Cardiac muscle cell (in vitro differentiated cells and primary cell): Measurements from ENCODE around the gene HSF2. TPM values are rescaled to one million over a fixed set of nuclear protein-coding genes. Genes with fewer than 3 reads are reported as not detected.

ENCODE experiments used
- DNase-seq, 2 donors: peaks; one replicate each; pipeline versions ENCODE4 v3.0.0 to v3.0.0-alpha.2; 2010 to 2017; ENCODE audit warnings: low read depth in 1 of 2, low spot score in 1 of 2
- H3K27ac ChIP-seq: fragments of 200-600 bp; sonication (generic); 2 replicates; pipeline ENCODE4 v1.5.1; 2016
- H3K27me3 ChIP-seq: fragments of 200-600 bp; sonication (generic); 2 replicates; pipeline ENCODE4 v1.6.0; 2016; ENCODE audit warnings: control low read depth
- H3K36me3 ChIP-seq: fragments of 200-600 bp; sonication (generic); 2 replicates; pipeline ENCODE4 v1.5.1; 2016; ENCODE audit warnings: control low read depth
- H3K4me1 ChIP-seq: fragments of 200-600 bp; sonication (generic); 2 replicates; pipeline ENCODE4 v1.8.1; 2017; ENCODE audit warnings: low read depth, mild to moderate bottlenecking, mixed run types
- H3K4me3 ChIP-seq: fragments of 200-600 bp; sonication (generic); 2 replicates; pipeline ENCODE4 v1.5.1; 2016; ENCODE audit warnings: mild to moderate bottlenecking
- H3K9me3 ChIP-seq: fragments of 200-600 bp; sonication (generic); 2 replicates; pipeline ENCODE4 v1.5.1; 2017; ENCODE audit warnings: low read depth, mild to moderate bottlenecking, control low read depth
- CTCF ChIP-seq: IDR thresholded peaks from 2 replicates; pipeline ENCODE4 v1.5.1; 2012; ENCODE audit warnings: low read depth, mild to moderate bottlenecking, low read length
- polyA plus RNA-seq: library from polyadenylated mRNA; unstranded; fragments of >200 nt; fragmentation: Nextera tagmentation; extraction: Ambion mirVana; gene quantifications from 2 replicates; pipeline ENCODE4 v1.2.1, GENCODE V29; 2016
- total RNA-seq: library from RNA; depleted of rRNA; stranded (reverse); fragments of >200 nt; gene quantifications from 2 replicates; pipeline ENCODE4 v1.2.3, GENCODE V29; 2016

HSF2 gene
- total and polyA plus RNA-seq, 2 experiments from 2014 or later: 42.0 to 72.3 TPM

- TF ChIP-seq CTCF: no peak
- H3K27me3 ChIP-seq: peaks cover 4% of the 10 kb centered on the region
- DNase-seq: no peak
- no peaks in the 10 kb centered on the region for H3K36me3 ChIP-seq
- H3K4me3 ChIP-seq: no peak overlapping the region
- H3K9me3 ChIP-seq: no peaks in the 10 kb centered on the region
- H3K27ac ChIP-seq: no peak overlapping the region
- no peaks in the 10 kb centered on the region for H3K4me1 ChIP-seq
These were observed 23.2 kb upstream of the HSF2 start for GRCh38 chr6:122376246-122376645.

- Histone ChIP-seq H3K36me3 (no peaks in the 10 kb centered on the region), H3K27me3 (peaks cover 47% of the 10 kb centered on the region)
These were observed 17.8 kb upstream of the HSF2 start for GRCh38 chr6:122381494-122382265.

GRCh38 chr6:122385857-122386612, 13.4 kb upstream of the HSF2 start:
- DNase-seq: no peak
- Histone ChIP-seq H3K27me3 (peaks cover 89% of the 10 kb centered on the region), H3K4me3 (no peak overlapping the region), H3K9me3 (no peaks in the 10 kb centered on the region), H3K27ac (no peak overlapping the region), H3K4me1 (no peaks in the 10 kb centered on the region), H3K36me3 (no peaks in the 10 kb centered on the region)
- no peak for TF ChIP-seq CTCF

More at GRCh38 chr6:122381494-122382265, 17.8 kb upstream of the HSF2 start:
- no peak overlapping the region for H3K4me3 ChIP-seq
- no peak overlapping the region for H3K27ac ChIP-seq
- no peaks in the 10 kb centered on the region for H3K9me3 ChIP-seq
- peak; percentile 81 for TF ChIP-seq CTCF
- no peaks in the 10 kb centered on the region for H3K4me1 ChIP-seq
- DNase-seq: peak; percentile 80 to 86

- H3K4me1 ChIP-seq: no peaks in the 10 kb centered on the region
- no peak for TF ChIP-seq CTCF
- no peaks in the 10 kb centered on the region for H3K9me3 ChIP-seq
- H3K27ac ChIP-seq: no peak overlapping the region
- no peak for DNase-seq
- no peak overlapping the region for H3K4me3 ChIP-seq
- H3K27me3 ChIP-seq: peaks cover 96% of the 10 kb centered on the region
- no peaks in the 10 kb centered on the region for H3K36me3 ChIP-seq
These were observed 10.5 kb upstream of the HSF2 start for GRCh38 chr6:122388945-122389344.

- H3K27me3 ChIP-seq: peaks cover 99% of the 10 kb centered on the region
These were observed 9.6 kb upstream of the HSF2 start for GRCh38 chr6:122389704-122390372.

More at GRCh38 chr6:122389704-122390372, 9.6 kb upstream of the HSF2 start:
- H3K4me3 ChIP-seq: no peak overlapping the region
- H3K9me3 ChIP-seq: no peaks in the 10 kb centered on the region
- peak in 1 of 2 donors; percentile 24 for DNase-seq
- TF ChIP-seq CTCF: no peak
- no peaks in the 10 kb centered on the region for H3K36me3 ChIP-seq
- no peaks in the 10 kb centered on the region for H3K4me1 ChIP-seq
- no peak overlapping the region for H3K27ac ChIP-seq
